ENCODE results near the gene CRELD2.

Gene CRELD2

DNA sequence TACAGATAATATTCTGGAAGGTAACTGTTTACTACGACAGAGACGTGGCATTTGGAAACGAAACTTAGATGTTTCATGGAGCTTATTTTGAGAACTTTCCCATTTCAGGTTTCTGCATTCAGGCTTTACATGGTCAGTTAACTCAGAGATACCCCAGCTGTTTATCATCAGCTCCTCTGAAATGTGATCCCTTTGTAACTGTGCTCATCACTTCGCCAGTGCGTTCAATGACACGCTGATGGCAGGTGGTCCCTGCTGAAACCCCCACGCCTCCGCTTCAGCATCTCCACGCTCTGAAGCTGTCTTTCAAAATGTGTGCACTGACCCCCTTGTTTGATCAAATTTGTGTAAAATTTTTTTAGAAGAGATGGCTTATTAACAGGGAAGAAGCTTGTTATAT lies 30.7 kb upstream of the CRELD2 start:
- no peak for DNase-seq (ENCODE audit: low read depth in 2 of 2)

DNA sequence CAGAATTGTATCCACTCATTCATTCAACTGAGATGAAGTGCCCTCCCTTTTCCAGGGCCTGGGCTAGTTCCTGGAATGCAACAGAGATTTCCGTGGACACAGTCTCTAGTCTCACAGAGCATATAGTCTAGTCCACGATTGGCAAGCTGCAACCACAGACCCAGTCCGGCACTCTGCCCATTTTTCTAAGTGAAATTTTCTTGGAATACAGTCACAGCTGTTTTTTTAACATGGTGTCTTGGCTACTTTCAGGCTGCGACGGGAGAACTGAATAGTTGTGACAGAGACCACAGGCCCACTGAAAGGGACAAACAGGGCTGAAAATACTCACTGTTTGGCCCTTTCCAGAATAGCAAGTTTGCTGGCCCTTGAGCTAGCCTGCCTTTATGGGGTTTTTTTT lies 29.4 kb upstream of the CRELD2 start:
- no peak for DNase-seq (ENCODE audit: low read depth in 2 of 2)

DNA sequence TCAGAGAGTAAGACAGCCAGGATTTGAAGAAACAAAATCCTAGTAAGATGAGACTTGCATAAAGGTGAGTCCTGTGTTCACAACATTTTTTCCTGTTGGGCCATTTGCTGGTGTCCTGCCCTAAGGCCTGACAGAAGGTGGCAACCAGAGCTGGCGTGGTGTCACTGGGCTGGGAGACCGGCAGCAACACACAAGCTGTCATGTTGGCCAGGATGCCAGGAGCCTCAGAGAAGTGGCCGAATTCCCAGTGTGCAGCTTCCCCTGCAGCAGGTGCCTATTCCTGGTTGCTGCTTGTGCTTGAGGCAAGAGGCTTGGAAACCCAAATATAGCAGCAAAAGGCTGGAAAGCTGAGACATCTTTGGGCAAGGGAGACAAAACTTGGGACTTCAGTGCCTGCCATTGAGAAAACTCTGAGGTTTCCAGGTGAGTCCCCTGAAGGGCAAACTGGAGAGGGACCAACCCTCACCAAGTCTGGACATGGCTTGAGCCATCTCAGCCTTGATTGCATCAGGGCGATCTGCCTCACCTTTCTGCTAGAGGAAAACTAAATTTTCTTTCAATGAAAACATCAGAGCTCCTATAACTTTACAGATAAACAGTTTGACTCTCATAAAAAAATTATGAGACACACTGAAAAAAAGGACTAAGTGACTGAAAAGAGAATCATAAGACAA lies 26.1 kb upstream of the CRELD2 start:
- DNase-seq (ENCODE audit: low read depth in 2 of 2) = no peak

GRCh38 chr22:49893025-49893424 lies 25.4 kb upstream of the CRELD2 start:
- no peak for DNase-seq (ENCODE audit: low read depth in 2 of 2)

GRCh38 chr22:49894322-49895054 lies 23.9 kb upstream of the CRELD2 start:
- DNase-seq (ENCODE audit: low read depth in 2 of 2) = no peak

DNA sequence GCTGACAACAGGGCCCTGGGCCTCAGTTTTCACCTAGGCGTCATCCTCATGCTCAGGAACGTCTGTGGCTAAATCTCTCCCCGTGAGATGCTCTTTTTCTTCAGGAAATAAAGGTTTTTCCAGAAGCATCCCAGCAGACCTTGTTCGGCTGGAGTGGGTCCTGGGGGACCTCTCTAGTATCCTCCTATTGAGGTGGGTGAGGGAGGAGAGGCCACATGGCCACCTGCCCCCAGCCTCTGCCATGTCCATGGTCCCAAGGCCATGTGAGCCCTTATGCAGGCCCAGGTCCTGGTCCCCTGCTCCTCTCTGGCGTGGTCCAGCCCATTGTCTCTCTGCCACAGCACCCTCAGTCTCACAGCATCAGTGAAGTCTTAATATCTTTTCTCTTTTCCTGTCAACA lies 22.2 kb upstream of the CRELD2 start:
- no peak for DNase-seq (ENCODE audit: low read depth in 2 of 2)

DNA sequence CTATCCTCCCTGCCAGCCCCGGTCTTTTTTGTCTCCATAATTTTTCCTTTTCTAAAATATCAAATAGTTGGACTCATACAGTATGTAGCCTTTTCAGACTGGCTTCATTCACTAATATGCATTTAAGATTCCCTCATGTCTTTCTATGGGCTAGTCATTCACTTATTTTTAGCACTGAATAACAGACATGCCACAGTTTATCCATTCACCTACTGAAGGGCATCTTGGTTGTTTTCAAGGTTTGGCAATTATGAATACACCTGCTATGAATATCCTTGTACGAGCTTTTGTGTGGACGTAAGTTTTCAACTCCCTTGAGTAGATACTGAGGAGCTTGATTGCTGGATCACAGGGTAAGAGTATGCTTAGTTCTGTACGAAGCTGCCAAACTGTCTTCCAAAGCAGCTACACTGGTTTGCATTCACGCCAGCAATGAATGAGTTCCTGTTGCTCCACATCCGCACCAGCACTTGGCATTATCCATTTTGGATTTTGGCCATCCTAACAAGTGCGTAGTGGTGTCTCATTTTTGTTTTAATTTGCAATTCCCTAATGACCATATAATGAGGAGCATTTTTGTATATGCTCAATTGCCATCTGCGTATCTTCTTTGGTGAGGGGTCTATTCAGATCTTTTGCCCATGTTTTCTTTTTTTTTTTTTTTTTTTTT lies 21.3 kb upstream of the CRELD2 start:
- no peak for DNase-seq (ENCODE audit: low read depth in 2 of 2)

- DNase-seq (ENCODE audit: low read depth in 2 of 2) = no peak
These were observed 18.9 kb upstream of the CRELD2 start for GRCh38 chr22:49899530-49899929.

DNA sequence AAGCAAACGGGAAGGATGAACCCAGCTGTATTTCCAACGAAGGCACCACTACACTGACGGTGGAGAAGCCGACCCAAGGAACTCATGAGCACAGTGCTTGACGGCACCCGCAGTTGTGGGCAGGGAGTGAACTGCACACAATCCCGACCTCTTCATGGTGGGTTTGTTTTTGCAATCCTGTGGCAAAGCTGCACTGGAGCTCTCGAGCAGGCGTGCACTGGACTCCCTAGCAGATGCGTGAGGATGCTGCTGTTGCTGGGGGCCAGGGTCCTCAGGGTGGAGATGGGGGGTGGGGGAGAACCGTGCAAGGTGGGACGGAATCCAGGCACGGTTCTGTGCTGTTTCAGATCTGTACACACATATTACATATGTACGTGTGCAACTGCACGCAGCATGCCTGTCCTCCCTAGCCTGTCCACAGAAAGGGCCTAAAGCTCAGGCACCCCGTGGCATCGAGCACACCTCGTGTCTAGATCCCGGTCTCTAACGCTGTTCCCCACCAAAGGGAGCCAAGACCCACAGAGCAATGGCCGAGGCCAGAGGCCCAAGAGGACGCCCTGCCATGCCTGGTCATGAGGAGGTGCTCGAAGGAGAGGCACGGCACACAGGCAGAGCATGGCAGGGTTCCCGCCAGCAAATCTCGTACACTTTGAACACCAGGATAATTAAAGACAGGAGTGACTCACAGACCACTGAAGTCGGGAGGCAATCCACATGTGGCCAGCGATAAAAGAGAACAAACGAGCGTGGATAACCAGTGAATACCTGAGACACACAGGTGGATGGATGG lies 17.8 kb upstream of the CRELD2 start:
- DNase-seq (ENCODE audit: low read depth in 2 of 2) = no peak

DNA sequence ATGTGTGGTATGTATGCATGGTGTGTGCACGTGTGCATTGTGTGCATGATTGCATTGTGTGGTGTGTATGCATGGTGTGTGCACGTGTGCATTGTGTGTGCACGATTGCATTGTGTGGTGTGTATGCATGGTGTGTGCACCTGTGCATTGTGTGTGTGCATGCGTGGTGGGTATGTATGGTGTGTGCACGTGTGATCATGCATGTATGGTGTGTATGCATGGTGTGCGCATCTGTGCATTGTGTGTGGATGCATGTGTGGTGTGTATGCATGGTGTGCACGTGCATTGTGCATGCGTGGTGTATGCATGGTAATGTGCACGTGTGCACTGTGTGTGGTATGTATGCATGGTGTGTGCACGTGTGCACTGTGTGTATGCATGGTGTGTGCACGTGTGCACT lies 17.0 kb upstream of the CRELD2 start:
- DNase-seq (ENCODE audit: low read depth in 2 of 2) = no peak

DNA sequence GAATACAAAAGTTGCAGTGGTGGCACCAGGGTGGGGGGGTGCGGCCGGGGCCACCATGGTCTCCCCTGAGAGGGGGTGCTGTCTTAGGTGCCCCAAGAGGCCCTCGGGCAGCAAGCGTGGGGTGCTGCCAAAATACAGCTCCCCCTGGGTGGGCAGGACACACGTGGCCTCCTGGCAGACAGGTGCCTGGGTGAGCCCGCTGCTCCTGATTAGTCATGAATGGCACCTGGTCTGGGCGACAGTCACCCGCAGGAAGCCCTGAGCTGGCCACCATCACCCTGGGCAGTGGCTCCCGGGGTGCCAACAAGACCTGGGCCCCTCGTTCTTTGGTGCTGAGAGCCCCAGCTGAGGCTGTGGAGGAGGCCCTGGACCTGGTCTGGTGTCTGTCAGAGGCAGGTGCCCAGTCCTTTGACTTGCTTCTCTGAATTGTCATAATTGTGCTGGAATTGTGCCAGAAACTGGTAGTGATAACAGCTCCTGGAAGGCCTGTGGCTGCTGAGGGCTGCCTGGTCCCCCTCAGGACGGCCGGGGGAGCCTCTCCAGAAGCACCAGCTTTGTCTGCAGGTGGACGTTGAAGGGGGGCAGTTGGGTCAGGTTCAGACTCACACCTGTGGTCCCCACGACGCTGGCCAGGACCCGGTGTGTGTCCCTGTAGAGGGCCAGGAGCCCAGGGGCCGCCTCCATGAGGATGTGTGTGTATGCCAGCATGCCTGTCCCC lies 15.0 kb upstream of the CRELD2 start:
- no peak for DNase-seq (ENCODE audit: low read depth in 2 of 2)

- DNase-seq (ENCODE audit: low read depth in 2 of 2) = no peak
These were observed 14.4 kb upstream of the CRELD2 start for GRCh38 chr22:49904040-49904369.

DNA sequence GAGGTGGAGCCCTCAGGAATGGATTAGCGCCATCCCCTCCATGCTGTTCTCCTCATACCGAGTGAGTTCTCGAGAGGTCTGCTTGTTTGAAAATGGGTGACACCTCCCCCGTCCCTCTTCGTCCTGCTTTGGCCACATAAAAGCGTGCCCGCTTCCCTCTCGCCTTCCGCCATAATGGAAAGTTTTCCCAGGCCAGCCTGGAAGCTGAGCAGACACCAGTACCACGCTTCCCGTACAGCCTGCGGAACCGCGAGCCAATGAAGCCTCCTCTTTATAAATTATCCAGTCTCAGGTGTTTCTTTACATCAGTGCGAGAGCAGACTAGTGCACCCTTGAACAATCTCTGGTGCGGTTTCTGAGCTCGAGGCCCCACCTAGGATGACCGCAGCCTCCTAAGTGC lies 13.0 kb upstream of the CRELD2 start:
- no peak for DNase-seq (ENCODE audit: low read depth in 2 of 2)

GRCh38 chr22:49906071-49906798 lies 12.2 kb upstream of the CRELD2 start:
- no peak for DNase-seq (ENCODE audit: low read depth in 2 of 2)

DNA sequence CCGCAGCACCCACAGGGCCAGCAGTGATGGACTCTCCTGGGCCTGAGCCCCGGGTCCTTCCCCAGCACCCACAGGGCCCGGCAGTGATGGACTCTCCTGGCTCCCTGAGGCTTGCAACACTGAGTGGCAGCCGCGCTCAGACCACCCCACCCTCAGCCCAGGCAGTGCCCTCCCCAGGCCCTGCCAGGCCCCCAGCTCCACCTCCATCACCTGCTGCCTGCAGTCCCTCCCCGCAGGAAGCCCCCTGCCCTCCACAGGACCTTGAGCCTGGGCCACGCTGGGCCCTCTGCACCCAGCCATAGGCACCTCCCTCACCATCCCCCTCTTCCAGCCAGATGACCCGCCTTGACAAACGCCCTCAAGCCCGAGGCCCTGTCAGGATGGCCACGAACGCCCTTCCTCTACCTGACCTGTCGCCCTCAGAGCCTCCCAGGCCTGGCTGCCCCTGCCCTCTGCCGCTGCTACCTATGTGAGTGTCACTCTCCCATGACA lies 11.6 kb upstream of the CRELD2 start:
- no peak for DNase-seq (ENCODE audit: low read depth in 2 of 2)

DNA sequence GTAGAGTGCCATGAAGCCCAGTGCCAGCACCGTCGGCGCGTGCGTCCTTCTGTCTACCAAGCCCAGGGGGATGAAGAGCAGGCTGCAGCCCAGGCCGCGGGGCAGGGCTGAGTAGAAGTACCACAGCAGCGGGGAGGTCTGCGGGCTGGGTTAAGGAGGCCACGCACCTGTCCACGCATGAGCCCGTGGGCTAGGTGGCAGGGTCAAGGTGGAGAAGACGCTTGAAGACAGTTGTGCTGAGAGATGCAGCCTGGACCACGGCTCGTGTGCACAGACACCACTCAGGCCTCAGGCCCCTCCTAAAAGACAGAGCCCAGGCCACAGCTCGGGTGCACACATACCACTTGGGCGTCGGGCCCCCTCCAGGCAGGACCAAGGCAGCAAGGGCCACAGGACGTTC lies 10.6 kb upstream of the CRELD2 start:
- DNase-seq (ENCODE audit: low read depth in 2 of 2) = no peak

DNA sequence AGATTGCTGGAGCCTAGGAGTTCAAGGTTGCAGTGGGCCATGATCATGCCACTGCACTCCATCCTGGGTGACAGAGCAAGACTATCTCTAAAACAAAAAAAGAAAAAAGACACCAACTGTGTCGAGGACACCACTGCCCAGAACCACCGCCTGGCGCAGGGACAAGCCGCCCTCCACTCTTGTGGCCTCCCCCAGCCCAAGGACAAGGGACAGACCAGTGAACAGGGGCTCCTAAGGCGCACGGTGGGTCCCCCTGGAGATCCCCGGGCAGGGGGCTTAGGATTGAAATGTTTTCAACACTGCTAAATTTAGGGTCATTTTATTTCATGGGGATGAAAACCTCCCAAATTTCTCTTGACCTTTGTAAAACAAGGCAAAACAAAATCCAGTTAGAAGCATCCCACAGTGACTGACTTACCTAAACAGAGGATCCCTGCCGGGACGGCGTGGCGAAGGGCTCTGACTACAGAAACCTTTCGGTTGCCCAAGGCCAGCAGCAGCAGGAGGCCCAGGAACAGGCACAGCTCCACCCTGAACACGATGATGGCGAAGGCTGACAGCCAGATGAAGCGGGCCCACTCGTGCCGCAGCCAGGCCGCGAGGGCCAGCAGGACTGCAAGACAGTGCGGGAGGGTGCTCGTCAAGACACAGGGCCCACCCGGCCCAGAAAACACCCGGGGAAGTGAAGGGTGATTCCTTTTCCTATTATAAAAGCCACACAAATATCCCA lies 8.8 kb upstream of the CRELD2 start:
- no peak for DNase-seq (ENCODE audit: low read depth in 2 of 2)

DNA sequence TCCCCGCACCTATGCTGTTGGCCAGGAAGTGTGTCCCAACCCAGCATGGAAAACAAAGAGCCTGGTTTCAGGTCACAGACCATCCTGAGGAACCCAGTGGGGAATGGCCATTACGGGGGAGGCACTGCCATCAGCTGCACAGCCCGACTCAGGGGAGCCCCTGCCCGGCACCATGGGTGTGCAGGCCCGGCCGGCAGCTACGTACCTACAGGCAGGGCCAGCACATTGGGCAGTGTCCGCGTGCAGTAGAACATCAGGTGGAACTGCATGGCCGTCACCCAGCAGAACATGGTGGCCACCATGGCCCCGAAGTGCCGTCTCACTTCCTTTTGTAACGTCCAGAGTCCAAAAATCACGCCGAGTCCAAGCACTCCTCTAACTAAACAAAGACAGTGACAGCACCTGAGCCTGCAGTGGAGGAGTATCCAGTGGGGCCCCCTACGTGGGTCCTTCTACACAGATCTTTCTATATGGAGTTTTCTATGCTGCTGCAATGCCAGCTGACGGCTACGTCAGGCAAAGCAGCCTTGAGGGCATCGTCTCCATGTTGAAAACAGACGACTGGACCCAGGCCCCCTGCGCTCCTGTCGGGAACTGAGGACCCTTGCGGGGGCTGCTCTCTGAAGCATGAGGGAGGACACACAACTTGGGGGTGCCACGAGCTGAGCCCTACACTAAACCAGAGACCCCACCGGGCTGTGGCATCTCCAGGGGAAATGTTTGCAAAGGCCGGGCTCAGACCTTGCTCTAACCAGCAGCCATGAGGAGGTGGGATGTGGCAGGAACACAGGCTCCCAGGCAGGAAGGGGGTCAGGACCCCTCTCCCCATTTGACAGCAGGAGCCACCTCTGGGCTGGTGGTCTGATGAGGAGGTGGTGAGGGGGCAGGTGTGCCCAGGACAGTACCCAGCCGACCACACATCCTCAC lies 7.9 kb upstream of the CRELD2 start:
- no peak for DNase-seq (ENCODE audit: low read depth in 2 of 2)

All from stimulated activated CD8-positive, alpha-beta memory T cell treated with anti-CD3 and anti-CD28 coated beads, Interleukin-15, amount 100 ng/mL, for 48 hours (primary cell).